Measurements from ENCODE around the gene CBX6.

CBX6 gene

GRCh38 chr22:38840129-38840528, 31.9 kb downstream of the CBX6 start:
- no peak for DNase-seq (ENCODE audit: low read depth)

GRCh38 chr22:38839686-38840085, 32.3 kb downstream of the CBX6 start:
- DNase-seq (ENCODE audit: low read depth), result no peak

GRCh38 chr22:38837414-38837928, 34.5 kb downstream of the CBX6 start:
- DNase-seq (ENCODE audit: low read depth), result no peak

GRCh38 chr22:38835888-38836301, 36.1 kb downstream of the CBX6 start:
- DNase-seq (ENCODE audit: low read depth), result peak; percentile 17

GRCh38 chr22:38834991-38835390, 37.0 kb downstream of the CBX6 start:
- DNase-seq (ENCODE audit: low read depth), result no peak

GRCh38 chr22:38834215-38834953, 37.6 kb downstream of the CBX6 start:
- DNase-seq (ENCODE audit: low read depth), result no peak

GRCh38 chr22:38833061-38833460, 39.0 kb downstream of the CBX6 start:
- no peak for DNase-seq (ENCODE audit: low read depth)

GRCh38 chr22:38832005-38832978, 39.7 kb downstream of the CBX6 start:
- DNase-seq (ENCODE audit: low read depth), result no peak

- peak; percentile 24 for DNase-seq (ENCODE audit: low read depth)
These were observed 40.7 kb downstream of the CBX6 start for GRCh38 chr22:38831166-38831945.

GRCh38 chr22:38830845-38831108, 41.2 kb downstream of the CBX6 start:
- no peak for DNase-seq (ENCODE audit: low read depth)

GRCh38 chr22:38830026-38830844, 41.8 kb downstream of the CBX6 start:
- DNase-seq (ENCODE audit: low read depth), result no peak

GRCh38 chr22:38829485-38829884, 42.5 kb downstream of the CBX6 start:
- no peak for DNase-seq (ENCODE audit: low read depth)

- no peak for DNase-seq (ENCODE audit: low read depth)
These were observed 43.3 kb downstream of the CBX6 start for GRCh38 chr22:38828616-38829205.

- no peak for DNase-seq (ENCODE audit: low read depth)
These were observed 43.8 kb downstream of the CBX6 start for GRCh38 chr22:38828191-38828590.

- no peak for DNase-seq (ENCODE audit: low read depth)
These were observed 44.5 kb downstream of the CBX6 start for GRCh38 chr22:38827510-38827909.

GRCh38 chr22:38826801-38827200, 45.2 kb downstream of the CBX6 start:
- no peak for DNase-seq (ENCODE audit: low read depth)

- DNase-seq (ENCODE audit: low read depth), result no peak
These were observed 45.6 kb downstream of the CBX6 start for GRCh38 chr22:38826386-38826785.

GRCh38 chr22:38824585-38824984, 47.4 kb downstream of the CBX6 start:
- DNase-seq (ENCODE audit: low read depth), result peak; percentile 31

- DNase-seq (ENCODE audit: low read depth), result no peak
These were observed 48.4 kb downstream of the CBX6 start for GRCh38 chr22:38823637-38824036.

- DNase-seq (ENCODE audit: low read depth), result no peak
These were observed 48.9 kb downstream of the CBX6 start for GRCh38 chr22:38823076-38823475.

- DNase-seq (ENCODE audit: low read depth), result no peak
These were observed 52.0 kb downstream of the CBX6 start for GRCh38 chr22:38820020-38820419.
